HL-60 (cell line): ENCODE measurements around the gene BIN1.

Experiments used
- CTCF ChIP-seq: IDR thresholded peaks from one replicate; pipeline ENCODE4 v1.5.1; 2011; ENCODE audit warnings: low read length, control low read depth, inconsistent platforms; ENCODE audit not compliant: insufficient read depth
- GABPA ChIP-seq: IDR thresholded peaks from 2 replicates; pipeline ENCODE4 v1.6.1; 2012; ENCODE audit warnings: low read depth
- POLR2AphosphoS5 ChIP-seq: IDR thresholded peaks from 2 replicates; pipeline ENCODE4 v1.6.1; 2012; ENCODE audit warnings: low read depth
- REST ChIP-seq: IDR thresholded peaks from 2 replicates; pipeline ENCODE4 v1.6.1; 2012; ENCODE audit warnings: low read depth; ENCODE audit not compliant: insufficient replicate concordance

- TF ChIP-seq CTCF (no peak), POLR2AphosphoS5 (no peak), GABPA (no peak), REST (no peak)
Observed at GRCh38 chr2:127146820-127147502, 40.0 kb upstream of the BIN1 start.
